Stomach (tissue), 4 donors: ENCODE results near the gene PRKAA1.

ENCODE experiments used
- EP300 ChIP-seq: sonication (generic); formaldehyde crosslinking; IDR thresholded peaks from one replicate; pipeline ENCODE4 v1.6.1; 2017; ENCODE audit warnings: antibody characterized with exemption
- POLR2A ChIP-seq, 4 donors: fragments of 450-650 bp; IDR thresholded peaks; one replicate each; pipeline ENCODE4 v1.6.1; 2016; ENCODE audit warnings: antibody characterized with exemption in 4 of 4, control low read depth in 2 of 4, mild to moderate bottlenecking in 1 of 4, moderate library complexity in 1 of 4
- POLR2AphosphoS5 ChIP-seq, 3 donors: sonication (generic); formaldehyde crosslinking; IDR thresholded peaks; one replicate each; pipeline ENCODE4 v1.6.1; 2016; ENCODE audit warnings: antibody characterized with exemption in 3 of 3
- TF ChIP-seq, protein P1 (sequence below), 7 experiments: fragments of 450-650 bp in 4 of 7; fragments of 200-600 bp in 3 of 7; sonication (generic) in 3 of 7; IDR thresholded peaks; one replicate each; pipeline ENCODE4 v1.5.1; 2016 to 2019; ENCODE audit warnings: antibody characterized with exemption in 7 of 7, control low read depth in 2 of 7, mild to moderate bottlenecking in 1 of 7

DNA sequence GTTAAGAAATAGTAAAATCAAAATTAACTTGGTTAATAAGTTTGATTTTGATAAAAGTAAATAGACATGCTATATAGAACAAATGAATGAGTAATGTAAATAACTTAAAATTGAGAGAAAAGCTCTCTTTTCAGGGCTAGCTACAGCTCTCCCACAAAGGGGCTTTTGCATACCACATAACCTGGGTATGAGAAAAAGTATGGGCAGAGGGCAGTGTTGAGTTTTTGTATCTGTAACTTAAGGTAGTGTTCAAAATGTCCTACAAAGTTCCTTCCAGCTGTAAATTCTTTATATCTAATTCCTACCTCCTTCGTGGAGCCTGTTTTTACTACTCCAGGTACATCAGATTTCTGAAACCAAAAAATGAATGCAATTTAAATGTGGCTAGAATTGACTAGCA lies 23.6 kb downstream of the PRKAA1 start:
- TF ChIP-seq EP300 (no peak), POLR2A (IDR thresholded peaks at IDR 0.05) (no peak), POLR2AphosphoS5 (IDR thresholded peaks at IDR 0.05) (no peak)
- TF ChIP-seq, protein P1, sequence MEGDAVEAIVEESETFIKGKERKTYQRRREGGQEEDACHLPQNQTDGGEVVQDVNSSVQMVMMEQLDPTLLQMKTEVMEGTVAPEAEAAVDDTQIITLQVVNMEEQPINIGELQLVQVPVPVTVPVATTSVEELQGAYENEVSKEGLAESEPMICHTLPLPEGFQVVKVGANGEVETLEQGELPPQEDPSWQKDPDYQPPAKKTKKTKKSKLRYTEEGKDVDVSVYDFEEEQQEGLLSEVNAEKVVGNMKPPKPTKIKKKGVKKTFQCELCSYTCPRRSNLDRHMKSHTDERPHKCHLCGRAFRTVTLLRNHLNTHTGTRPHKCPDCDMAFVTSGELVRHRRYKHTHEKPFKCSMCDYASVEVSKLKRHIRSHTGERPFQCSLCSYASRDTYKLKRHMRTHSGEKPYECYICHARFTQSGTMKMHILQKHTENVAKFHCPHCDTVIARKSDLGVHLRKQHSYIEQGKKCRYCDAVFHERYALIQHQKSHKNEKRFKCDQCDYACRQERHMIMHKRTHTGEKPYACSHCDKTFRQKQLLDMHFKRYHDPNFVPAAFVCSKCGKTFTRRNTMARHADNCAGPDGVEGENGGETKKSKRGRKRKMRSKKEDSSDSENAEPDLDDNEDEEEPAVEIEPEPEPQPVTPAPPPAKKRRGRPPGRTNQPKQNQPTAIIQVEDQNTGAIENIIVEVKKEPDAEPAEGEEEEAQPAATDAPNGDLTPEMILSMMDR (IDR thresholded peaks at IDR 0.05) = no peak
